OCI-LY7 (cell line): ENCODE results near the gene IFRD2. TPM values are rescaled to one million over a fixed set of nuclear protein-coding genes. Genes with fewer than 3 reads are reported as not detected.

Source experiments
- BruUV-seq: library from RNA; stranded (reverse); fragments of 400-500 nt; replicated peaks from 2 replicates; lab custom pipeline; 2021; lab: Mats Ljungman, UMichigan
- CTCF ChIA-PET: fragments of 300-600 bp; sonication (Branson Sonifier 250); formaldehyde crosslinking; loops from one replicate; lab custom pipeline; 2022; ENCODE audit warnings: antibody characterized with exemption; ENCODE audit not compliant: unreplicated experiment; lab: Charles Lee
- POLR2A ChIA-PET: fragments of 300-600 bp; sonication (Branson Sonifier 250); formaldehyde crosslinking; loops from one replicate; lab custom pipeline; 2022; ENCODE audit warnings: antibody characterized with exemption; lab: Charles Lee
- DNase-seq: peaks from one replicate; pipeline ENCODE4 v3.0.0-alpha.2; 2015; ENCODE audit warnings: low spot score
- H2AFZ ChIP-seq: fragments of 200-600 bp; sonication (generic), shearing (Covaris generic); 2 replicates; pipeline ENCODE4 v1.6.1; 2014; ENCODE audit warnings: mild to moderate bottlenecking, antibody characterized with exemption, low read length, moderate library complexity
- H3K27ac ChIP-seq: fragments of 200-600 bp; sonication (generic); 2 replicates; pipeline ENCODE4 v1.5.1; 2014; ENCODE audit warnings: mixed run types, low read depth, mild to moderate bottlenecking, moderate library complexity, low read length, inconsistent platforms; ENCODE audit not compliant: poor library complexity, severe bottlenecking
- H3K36me3 ChIP-seq: fragments of 200-600 bp; sonication (generic); 2 replicates; pipeline ENCODE4 v1.6.1; 2014; ENCODE audit warnings: mild to moderate bottlenecking, antibody characterized with exemption, low read length, moderate library complexity, mixed read lengths; ENCODE audit not compliant: insufficient read depth
- H3K4me1 ChIP-seq: fragments of 200-600 bp; sonication (generic); 2 replicates; pipeline ENCODE4 v1.5.1; 2014; ENCODE audit warnings: mild to moderate bottlenecking, low read length; ENCODE audit not compliant: insufficient read depth, poor library complexity, severe bottlenecking
- H3K4me2 ChIP-seq: fragments of 200-600 bp; sonication (generic); 2 replicates; pipeline ENCODE4 v1.6.1; 2014; ENCODE audit warnings: mild to moderate bottlenecking, low read length
- H3K4me3 ChIP-seq: fragments of 200-600 bp; sonication (generic); 2 replicates; pipeline ENCODE4 v1.5.1; 2014; ENCODE audit warnings: mild to moderate bottlenecking, low read depth, low read length; ENCODE audit not compliant: poor library complexity, severe bottlenecking
- H3K79me2 ChIP-seq: fragments of 200-600 bp; sonication (generic); 2 replicates; pipeline ENCODE4 v1.6.1; 2016; ENCODE audit warnings: low read depth, mild to moderate bottlenecking, low read length, moderate library complexity, mixed read lengths; ENCODE audit not compliant: insufficient read depth
- H3K9me2 ChIP-seq: fragments of 200-600 bp; sonication (generic); 2 replicates; pipeline ENCODE4 v1.6.1; 2016; ENCODE audit warnings: mild to moderate bottlenecking, low read length, mixed read lengths; ENCODE audit not compliant: insufficient read depth
- H3K9me3 ChIP-seq: fragments of 200-600 bp; sonication (generic); 2 replicates; pipeline ENCODE4 v1.6.1; 2014; ENCODE audit warnings: mild to moderate bottlenecking, mixed run types, low read length, mixed read lengths
- H4K20me1 ChIP-seq: fragments of 200-600 bp; sonication (generic); 2 replicates; pipeline ENCODE4 v1.6.1; 2014; ENCODE audit warnings: mild to moderate bottlenecking, antibody characterized with exemption, low read length, moderate library complexity, mixed read lengths; ENCODE audit not compliant: insufficient read depth
- CTCF ChIP-seq: fragments of 200-600 bp; sonication (generic); conservative IDR thresholded peaks from 2 replicates; pipeline ENCODE4 v1.5.1; 2014; ENCODE audit warnings: mild to moderate bottlenecking, antibody characterized with exemption, low read length, moderate library complexity, mixed read lengths
- EZH2phosphoT487 ChIP-seq: fragments of 200-600 bp; sonication (generic); IDR thresholded peaks from 2 replicates; pipeline ENCODE4 v1.6.1; 2018; ENCODE audit warnings: low read depth, borderline replicate concordance, mild to moderate bottlenecking, mixed run types, antibody characterized with exemption, low read length, moderate library complexity, mixed read lengths
- intact Hi-C: fragments of 100-400 bp; cut with micrococcal nuclease; formaldehyde crosslinking; loops from one replicate; pipeline ENCODE4 v1.10.0; 2022; ENCODE audit not compliant: unreplicated experiment
- total RNA-seq, 2 experiments: library from RNA; depleted of rRNA in 1 of 2; stranded (reverse); fragments of >200 nt in 1 of 2; shearing (Covaris generic) in 1 of 2; gene quantifications; 2 replicates each; pipeline ENCODE4 v1.2.3, GENCODE V29; 2014 to 2022

Gene IFRD2
- total RNA-seq, 2 experiments from 2014 or later, result 93.3 to 95.5 TPM

- peak overlapping the region; percentile 73; the same call in 1 of the 2 replicates for H3K4me2 ChIP-seq
- H3K27ac ChIP-seq, result peak overlapping the region; percentile 18
- peaks cover 49% of the 10 kb centered on the region for H3K4me1 ChIP-seq
- DNase-seq, result no peak
- intact Hi-C loops, result no loop called here
- H3K4me3 ChIP-seq, result no peak overlapping the region
- no peaks in the 10 kb centered on the region for H4K20me1 ChIP-seq
- peaks cover 10% of the 10 kb centered on the region; the same call in 1 of the 2 replicates for H3K36me3 ChIP-seq
- no peaks in the 10 kb centered on the region for H3K79me2 ChIP-seq
- H3K9me2 ChIP-seq, result no peaks in the 10 kb centered on the region
- ChIA-PET POLR2A (interaction anchor here (1.1 kb wide), 1 partner anchor 18 kb away, joined by 4 read pairs; no protein-coding TSS in a partner anchor), CTCF (no interaction called here)
- H2AFZ ChIP-seq, result no peak overlapping the region
- no peaks in the 10 kb centered on the region for H3K9me3 ChIP-seq
- BruUV-seq, result no TSS peak
- TF ChIP-seq EZH2phosphoT487, result no peak
- no peak for TF ChIP-seq CTCF
Measured at GRCh38 chr3:50319181-50319893, 27.1 kb upstream of the IFRD2 start.

GRCh38 chr3:50318615-50319014 lies 26.4 kb upstream of the IFRD2 start:
- Histone ChIP-seq H3K27ac (peak overlapping the region; percentile 18), H3K4me2 (peak overlapping the region; percentile 46), H3K36me3 (0 out of 2 replicates have a peak, but pooled peaks cover 6% of the 10 kb centered on the region), H4K20me1 (no peaks in the 10 kb centered on the region), H3K4me3 (peak overlapping the region; percentile 23), H3K4me1 (peaks cover 49% of the 10 kb centered on the region), H2AFZ (no peak overlapping the region), H3K79me2 (no peaks in the 10 kb centered on the region), H3K9me2 (no peaks in the 10 kb centered on the region), H3K9me3 (no peaks in the 10 kb centered on the region)
- no TSS peak for BruUV-seq
- intact Hi-C loops, result no loop called here
- POLR2A ChIA-PET, result interaction anchor here (1.1 to 1.6 kb wide), 2 partner anchors 18 to 19 kb away, joined by 4 to 8 read pairs; partner anchors contain the start of genes HYAL3 and NAA80
- no peak for DNase-seq
- TF ChIP-seq EZH2phosphoT487 (no peak), CTCF (no peak)
- CTCF ChIA-PET, result interaction anchor here (1.1 kb wide), 1 partner anchor 14 kb away, joined by 3 read pairs; no protein-coding TSS in a partner anchor

DNA sequence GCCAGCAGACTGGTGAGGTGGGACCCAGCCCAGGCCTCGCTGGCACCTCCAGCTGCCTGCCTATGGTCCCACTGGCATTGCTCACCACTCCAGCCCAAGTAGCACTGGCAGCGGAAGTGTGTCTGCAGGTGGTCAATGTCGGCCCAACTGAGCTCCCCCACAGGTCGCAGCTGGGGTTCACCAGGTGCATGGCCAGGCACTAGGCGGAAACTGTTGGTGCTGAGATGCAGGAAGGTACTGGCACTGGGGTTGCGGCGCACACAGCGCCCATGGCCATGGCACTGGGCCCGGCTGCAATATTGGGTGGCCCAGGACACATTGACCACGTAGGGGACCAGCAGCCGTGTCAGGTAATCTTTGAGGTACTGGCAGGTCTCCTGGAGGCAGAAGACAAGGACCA lies 25.9 kb upstream of the IFRD2 start:
- Histone ChIP-seq H3K9me2 (no peaks in the 10 kb centered on the region), H3K79me2 (no peaks in the 10 kb centered on the region), H3K27ac (peak overlapping the region; percentile 18), H3K4me2 (peak overlapping the region; percentile 46), H2AFZ (no peak overlapping the region), H3K4me3 (peak overlapping the region; percentile 23), H3K9me3 (no peaks in the 10 kb centered on the region), H3K36me3 (0 out of 2 replicates have a peak, but pooled peaks cover 6% of the 10 kb centered on the region), H3K4me1 (peaks cover 49% of the 10 kb centered on the region), H4K20me1 (no peaks in the 10 kb centered on the region)
- POLR2A ChIA-PET, result interaction anchor here (1.6 kb wide), 2 partner anchors 10 to 19 kb away, joined by 4 to 8 read pairs; partner anchors contain the start of genes HYAL3, NAA80 and TUSC2
- CTCF ChIA-PET, result interaction anchor here (1.1 kb wide), 1 partner anchor 15 kb away, joined by 3 read pairs; no protein-coding TSS in a partner anchor
- BruUV-seq, result no TSS peak
- TF ChIP-seq CTCF, result no peak
- TF ChIP-seq EZH2phosphoT487, result no peak
- intact Hi-C loops, result no loop called here
- DNase-seq, result peak; percentile 66
